ENCODE data around the gene ERVH48-1.

DNA sequence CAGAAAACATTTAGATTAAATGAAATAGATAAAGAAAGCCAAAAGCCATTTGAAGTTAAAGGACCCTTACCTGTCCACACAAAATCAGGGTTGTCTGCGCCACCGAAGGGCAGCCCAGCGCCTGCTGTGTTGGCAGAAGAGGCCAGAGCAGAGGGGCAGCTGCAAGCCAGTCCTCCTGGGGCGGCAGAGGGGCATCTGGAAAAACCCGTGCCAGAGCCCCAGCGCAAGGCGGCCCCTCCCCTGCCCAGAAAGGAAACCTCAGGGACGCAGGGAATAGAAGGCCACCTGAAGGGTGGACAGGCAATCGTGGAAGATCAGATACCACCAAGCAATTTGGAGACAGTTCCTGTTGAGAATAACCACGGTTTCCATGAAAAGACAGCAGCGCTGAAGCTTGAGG is 21.6 kb downstream of the ERVH48-1 start:
- TF ChIP-seq EZH2 (IDR thresholded peaks at IDR 0.05; ENCODE audit: low read depth) (no peak), CTCF (conservative IDR thresholded peaks at IDR 0.05) (no peak)
